MM.1S (cell line): ENCODE measurements around the gene SLC35F3.

Experiments used
- CTCF ChIP-seq: fragments of 300-600 bp; sonication (generic); IDR thresholded peaks from 2 replicates; pipeline ENCODE4 v1.5.1; 2016; ENCODE audit warnings: antibody characterized with exemption, low read length, mixed read lengths
- EZH2 ChIP-seq: fragments of 300-600 bp; sonication (generic); optimal IDR thresholded peaks from 2 replicates; pipeline ENCODE3; 2017; ENCODE audit warnings: low read depth, mild to moderate bottlenecking, antibody characterized with exemption, low read length, mixed read lengths

GRCh38 chr1:234325878-234326496, 421.5 kb downstream of the SLC35F3 start:
- TF ChIP-seq CTCF (no peak), EZH2 (no peak)
